Nucleus accumbens (tissue), 56 donors: ENCODE results near the gene ZBTB46.
"Not testable (repeated sequence)": the region's sequence is repeated elsewhere in the genome, so short reads cannot be mapped to it uniquely, and the experiment has no call there.

Experiments used
- DNase-seq, 56 donors: peaks; one replicate each; lab custom pipeline; 2025; lab: John Stamatoyannopoulos, UW

The ZBTB46 gene

GRCh38 chr20:63858393-63859165, 27.5 kb upstream of the ZBTB46 start:
- DNase-seq: no peak

DNA sequence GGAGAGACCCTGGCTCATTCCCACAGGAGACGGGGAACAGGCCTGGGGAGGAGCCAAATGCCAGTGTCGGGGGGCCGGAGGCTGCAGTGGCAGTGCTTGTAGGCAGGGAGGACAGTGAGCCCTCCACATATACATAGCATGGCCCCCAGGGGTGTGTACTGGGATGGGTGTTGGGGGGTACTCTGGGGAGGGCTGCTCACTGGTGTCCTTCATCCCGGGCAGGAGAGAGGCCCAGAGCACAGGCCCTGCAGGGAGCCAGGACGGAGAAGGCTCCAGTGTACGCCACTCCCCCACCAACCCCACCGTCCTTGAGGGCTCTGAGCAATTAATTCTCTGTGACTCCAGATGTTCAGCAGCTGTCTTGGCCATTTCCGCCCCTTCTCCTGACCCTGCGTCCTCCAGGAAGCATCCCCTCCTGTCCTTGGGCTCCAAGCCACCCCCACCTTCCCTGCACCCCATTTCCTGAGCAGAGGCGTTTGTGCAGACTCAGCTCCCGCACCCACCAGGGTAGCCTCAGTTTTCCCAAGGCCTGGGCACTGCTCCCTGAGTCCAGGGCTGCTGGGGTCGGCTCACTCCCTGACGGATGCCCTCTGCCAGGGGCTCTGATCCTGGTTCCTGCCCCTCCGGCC, 26.8 kb upstream of the ZBTB46 start:
- DNase-seq: no peak

DNA sequence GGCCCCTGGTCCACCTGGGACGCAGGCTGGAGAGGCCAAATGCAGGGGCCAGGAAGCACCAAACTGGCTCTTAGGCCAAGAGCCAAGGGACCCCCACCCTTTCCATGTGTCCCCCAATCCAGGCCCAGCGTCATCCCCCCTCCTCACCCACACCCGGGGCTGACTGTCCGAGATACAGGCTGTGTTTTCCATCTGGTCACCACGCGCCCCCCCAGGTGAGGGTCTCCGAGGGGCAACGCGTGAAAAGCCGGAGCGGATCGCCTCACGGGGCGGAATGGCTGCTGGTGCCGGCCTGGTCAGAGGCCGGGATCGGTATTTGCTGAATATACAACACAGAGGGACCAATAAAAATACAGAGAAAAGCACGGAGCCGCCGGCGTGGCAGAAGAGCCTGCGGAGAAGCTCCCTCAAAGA, 25.0 kb upstream of the ZBTB46 start:
- DNase-seq: no peak

GRCh38 chr20:63855363-63856097, 24.5 kb upstream of the ZBTB46 start:
- no peak for DNase-seq

- DNase-seq: no peak
These were observed 23.8 kb upstream of the ZBTB46 start for GRCh38 chr20:63854766-63855362.

DNA sequence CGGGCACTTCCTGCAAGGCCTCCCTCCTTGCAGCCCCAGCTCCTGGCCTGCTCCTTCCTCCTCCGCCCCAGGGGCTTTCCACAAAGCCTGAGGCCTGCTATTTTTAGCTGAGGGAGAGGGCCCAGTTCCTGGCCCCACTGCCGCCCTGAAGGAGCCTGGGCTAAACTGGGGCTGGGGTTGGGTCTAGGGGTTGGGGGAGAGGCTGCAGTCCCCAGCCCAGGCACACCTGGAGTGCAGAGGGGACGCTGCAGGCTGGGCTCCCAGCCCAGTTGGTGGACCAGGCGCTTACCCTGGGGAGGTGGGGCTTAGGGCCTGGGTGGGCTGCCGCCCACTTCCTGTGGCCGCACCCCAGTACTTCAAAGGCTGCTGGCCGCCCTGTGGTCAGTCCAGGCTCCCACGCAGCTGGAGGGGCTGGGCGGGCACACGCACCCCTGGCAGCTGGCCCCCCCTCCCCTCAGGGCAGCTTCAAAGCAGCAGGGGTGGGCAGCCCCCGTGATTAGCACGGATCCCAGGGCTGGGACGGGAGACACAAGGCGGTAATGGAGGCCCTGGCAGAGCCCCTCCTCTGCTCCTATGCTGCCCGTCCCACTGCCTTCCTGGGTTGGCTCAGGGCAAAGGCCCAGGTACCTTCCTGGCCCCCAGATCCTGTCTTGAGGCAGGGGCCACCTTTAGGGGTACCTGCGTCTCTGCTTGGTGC, 23.2 kb upstream of the ZBTB46 start:
- DNase-seq: no peak

DNA sequence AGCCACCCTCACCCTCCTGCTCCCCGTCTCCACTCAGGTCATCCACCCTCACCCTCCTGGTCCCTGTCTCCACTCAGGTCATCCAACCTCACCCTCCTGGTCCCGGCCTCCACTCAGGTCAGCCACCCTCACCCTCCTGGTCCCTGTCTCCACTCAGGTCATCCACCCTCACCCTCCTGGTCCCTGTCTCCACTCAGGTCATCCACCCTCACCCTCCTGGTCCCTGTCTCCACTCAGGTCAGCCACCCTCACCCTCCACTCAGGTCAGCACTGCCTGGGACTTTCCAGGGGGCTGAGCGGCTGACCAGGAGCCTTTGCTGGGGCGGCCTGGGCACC, 22.6 kb upstream of the ZBTB46 start:
- DNase-seq: not testable (repeated sequence)

DNA sequence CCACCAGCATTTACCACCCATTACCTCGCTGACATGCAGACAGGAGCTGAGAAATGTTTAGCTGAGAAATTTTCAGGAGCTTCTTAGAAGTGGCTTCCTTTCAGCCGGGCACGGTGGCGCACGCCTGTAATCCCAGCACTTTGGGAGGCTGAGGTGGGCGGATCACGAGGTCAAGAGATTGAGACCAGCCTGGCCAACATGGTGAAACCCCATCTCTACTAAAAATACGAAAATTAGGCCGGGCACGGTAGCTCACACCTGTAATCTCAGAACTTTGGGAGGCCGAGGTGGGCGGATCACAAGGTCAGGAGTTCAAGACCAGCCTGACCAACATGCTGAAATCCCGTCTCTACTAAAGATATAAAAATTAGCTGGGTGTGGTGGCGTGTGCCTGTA, 20.5 kb upstream of the ZBTB46 start:
- not testable (repeated sequence) for DNase-seq

DNA sequence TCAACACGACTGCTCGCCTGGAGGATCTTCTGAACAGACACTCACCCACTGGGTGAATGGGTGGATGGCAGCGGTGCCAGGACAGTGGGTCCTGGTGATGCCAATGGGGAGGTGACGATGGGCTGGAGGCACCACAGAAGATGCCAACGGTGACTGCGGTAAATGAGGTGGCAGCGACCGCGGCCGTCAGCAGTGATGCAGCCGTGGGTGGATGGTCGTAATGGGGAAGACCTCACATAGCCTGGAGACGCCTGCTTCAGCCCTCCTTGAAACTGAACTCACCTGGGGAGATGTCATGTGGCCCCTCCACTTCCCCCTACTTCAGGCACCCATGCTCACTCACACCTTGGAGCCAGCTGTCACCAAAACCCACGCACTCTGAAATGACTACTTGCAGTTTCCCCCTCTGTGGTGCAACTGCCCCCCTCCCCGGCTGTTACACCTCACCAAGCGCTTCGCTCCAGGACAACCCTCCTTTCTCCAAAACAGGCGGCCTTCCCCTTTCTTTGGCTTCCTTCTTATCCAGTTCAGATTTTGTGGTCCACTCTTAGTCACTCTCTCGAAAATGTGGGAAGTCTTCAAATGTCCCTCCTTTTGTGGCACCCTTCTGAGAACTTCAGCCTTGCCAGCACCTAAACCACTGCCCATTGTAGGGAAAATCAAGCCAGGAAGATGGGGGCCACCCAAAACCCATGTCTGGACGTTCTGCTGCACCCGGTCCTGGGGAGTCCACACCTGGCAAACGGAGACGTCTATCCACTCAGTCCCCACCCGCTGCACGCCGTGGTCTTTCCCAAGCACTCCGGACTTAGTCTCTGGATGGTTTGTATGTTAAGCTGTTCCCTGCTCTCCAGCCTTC, 19.9 kb upstream of the ZBTB46 start:
- DNase-seq: no peak

DNA sequence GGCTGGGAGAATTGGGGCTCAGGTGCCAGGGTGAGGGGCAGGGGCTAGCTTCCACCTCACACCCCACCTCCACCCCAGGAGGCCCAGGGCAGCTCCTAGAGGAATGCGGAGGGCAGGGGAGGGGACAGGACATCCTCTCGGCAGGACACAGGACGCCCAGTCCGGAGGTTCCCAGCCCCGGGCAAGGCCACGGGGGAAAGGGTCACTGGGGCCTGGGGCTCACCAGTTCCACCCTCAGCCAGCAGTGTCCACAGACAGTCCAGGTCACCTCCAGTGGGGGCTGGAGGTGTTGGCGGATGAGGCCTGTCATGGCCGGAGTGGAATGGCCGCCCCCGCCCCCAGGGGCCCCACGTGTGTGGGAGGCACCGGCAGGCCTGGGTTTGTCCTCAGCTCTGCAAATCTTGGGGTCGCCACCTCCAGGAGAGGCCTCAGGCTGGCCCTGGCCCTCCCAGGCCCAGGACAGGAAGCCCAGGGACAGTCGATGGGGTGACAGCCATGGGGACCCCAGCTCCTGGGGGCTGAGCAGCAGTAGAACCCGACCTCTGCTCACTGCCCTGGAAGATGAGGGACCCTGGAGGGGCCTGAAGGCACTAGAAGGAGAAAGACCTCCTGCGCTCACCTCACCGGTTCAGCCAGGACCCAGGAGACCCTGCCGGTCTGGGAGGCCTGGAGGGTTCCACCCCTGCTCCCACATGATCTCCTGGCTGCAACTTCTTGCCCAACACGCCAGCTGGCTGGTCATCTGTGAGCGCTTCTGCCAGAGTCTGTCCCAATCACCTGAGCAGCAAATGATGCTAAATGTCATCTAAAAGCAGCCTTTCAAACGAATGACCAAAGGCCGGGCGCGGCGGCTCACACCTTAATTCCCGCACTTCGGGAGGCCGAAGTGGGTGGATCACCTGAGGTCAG, 17.2 kb upstream of the ZBTB46 start:
- DNase-seq: no peak

GRCh38 chr20:63847237-63848002, 16.4 kb upstream of the ZBTB46 start:
- DNase-seq: no peak

- DNase-seq: no peak
These were observed 15.8 kb upstream of the ZBTB46 start for GRCh38 chr20:63846888-63847236.

GRCh38 chr20:63846128-63846771, 15.2 kb upstream of the ZBTB46 start:
- no peak for DNase-seq

GRCh38 chr20:63844511-63844991, 13.5 kb upstream of the ZBTB46 start:
- no peak for DNase-seq

DNA sequence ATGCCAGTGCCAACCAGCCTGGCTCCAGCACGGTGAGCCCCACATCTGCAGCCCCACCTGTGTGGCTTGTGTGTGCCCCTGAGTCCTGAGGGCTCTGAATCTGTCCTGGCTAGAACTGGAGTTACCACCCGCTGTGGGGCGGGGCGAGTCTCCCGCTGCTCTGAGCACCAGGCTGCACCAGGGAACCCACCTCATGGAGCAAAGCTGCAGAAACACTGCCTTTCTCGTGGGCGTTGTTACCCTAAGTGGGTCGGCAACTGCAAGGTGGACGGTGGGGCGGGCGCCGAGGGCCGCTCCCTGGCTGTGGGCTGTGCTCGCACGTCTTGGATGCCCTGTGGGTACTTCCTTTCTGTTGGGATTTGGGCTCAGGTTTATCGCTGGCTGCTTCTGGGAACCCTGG, 12.7 kb upstream of the ZBTB46 start:
- DNase-seq: no peak

DNA sequence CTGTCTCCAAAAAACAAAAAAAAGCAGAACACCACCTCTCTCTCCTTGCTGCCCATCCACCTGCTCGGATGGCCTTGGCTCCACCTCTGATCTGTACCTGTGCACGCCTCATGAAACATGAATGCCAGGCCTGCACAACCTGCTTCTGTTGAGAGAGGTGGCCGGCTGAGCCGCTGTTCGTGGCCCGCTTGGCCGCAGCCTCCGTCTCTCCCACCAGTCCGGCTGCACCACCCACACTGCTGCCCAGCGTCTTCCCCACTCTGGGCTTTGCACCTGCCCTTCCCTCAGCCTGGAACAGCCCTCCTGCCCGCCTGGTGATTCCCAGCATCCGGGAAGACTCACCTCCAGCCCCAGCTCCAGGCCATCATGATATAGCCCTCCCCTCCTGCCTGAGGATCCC, 12.2 kb upstream of the ZBTB46 start:
- DNase-seq: no peak

GRCh38 chr20:63842258-63842657, 11.2 kb upstream of the ZBTB46 start:
- DNase-seq: no peak
